Glomerular endothelial cell (primary cell): ENCODE results near the gene CACNG6. TPM values are rescaled to one million over a fixed set of nuclear protein-coding genes. Genes with fewer than 3 reads are reported as not detected.
A peak's percentile ranks its signal among the peaks of the same experiment; 100 is the strongest.
"Not testable (repeated sequence)": the region's sequence is repeated elsewhere in the genome, so short reads cannot be mapped to it uniquely, and the experiment has no call there.

Experiments used
- DNase-seq: peaks from one replicate; pipeline ENCODE4 v3.0.0-alpha.2; 2011; ENCODE audit warnings: low read depth, low spot score; ENCODE audit errors: extremely low read depth
- total RNA-seq: library from RNA; depleted of rRNA; stranded (reverse); fragments of >200 nt; gene quantifications from 2 replicates; pipeline ENCODE4 v1.2.3, GENCODE V29; 2015

The CACNG6 gene
- total RNA-seq, 1 donor from 2014 or later: 3.0 TPM

DNA sequence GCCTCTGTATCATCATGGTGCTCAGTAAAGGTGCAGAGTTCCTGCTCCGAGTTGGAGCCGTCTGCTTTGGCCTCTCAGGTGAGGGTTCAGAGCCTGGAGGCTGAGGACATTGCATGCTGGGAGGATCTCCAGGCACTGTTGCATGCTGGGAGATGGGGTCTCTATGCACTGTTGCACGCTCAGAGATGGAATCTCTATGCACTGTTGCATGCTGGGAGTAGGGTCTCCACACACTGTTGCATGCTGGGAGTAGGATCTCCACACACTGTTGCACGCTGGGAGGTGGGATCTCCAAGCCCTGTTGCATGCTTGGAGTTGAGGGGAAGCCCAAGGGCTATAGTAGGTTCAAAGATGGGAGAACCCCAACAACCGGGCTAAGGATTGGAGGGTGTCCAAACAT lies 8.3 kb downstream of the CACNG6 start:
- DNase-seq: no peak

DNA sequence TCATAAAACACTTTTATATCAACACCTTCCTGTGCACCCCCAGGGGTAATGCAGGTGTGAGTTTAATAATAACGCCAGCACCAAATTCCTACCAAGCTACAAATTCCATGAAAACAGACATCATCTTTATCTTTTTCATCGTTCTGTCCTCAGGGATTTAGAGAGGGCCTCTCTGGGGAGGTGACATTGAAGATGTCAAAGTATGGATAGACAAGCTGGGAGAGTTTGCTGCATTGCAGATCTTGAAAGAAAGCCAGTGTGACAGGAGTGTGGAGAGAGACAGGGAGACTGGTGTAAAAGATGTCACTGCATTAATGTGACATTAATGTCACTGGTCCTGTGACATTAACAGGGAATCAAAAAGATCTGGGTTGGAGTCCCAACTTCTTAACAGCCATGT lies 10.1 kb downstream of the CACNG6 start:
- DNase-seq: no peak

DNA sequence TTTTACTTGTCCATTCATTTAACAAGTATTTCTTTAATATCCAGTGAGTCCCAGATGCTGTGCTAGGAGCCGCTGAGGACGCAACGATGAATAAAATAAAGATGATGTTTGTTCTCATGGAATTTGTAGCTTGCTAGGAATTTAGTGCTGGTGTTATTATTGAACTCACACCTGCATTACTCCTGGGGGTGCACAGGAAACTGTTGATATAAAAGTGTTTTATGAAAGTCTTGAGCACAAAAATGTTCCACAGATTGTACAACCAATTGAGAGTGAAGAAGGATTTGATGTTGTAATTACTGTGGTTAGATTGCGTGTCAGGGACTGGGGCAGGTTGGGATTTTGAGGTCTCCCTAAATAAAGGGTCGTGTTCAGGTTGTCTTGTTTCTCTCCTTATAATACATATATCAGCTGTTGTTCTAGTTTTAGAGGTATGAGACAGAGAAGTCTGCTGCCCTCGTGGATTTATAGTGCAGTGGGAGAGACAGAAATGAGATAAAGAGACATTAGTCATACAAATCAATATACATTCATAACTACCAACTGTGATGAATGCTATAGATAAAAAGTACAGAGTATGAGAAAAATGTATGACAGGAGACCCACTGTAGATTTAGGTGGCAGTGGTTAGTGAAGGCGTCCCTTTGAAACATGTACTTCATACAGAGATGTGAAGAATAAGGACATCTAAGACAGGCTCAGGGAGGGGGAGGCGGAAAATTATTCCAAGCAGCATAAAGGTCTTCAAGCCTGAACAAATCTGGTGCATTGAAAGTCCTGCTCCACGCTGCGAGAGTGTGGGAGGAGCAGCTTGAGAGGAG lies 11.3 kb downstream of the CACNG6 start:
- no peak for DNase-seq

DNA sequence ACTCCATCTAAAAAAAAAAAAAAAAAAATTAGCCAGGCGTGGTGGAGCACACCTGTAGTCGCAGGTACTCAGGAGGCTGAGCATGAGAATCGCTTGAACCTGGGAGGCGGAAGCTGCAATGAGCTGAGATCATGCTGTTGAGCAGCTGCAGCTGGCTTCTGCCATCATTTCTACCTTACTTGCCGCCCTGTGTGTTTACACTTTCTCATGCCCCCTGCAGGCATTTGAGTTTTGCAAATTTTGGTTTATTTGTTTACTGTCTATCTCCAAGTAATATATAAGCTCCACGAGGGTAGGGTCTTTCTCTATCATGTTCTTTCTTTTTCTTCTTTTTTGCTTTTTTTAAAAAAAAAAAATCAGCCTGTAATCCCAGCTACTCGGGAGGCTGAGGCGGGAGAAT lies 18.0 kb downstream of the CACNG6 start:
- DNase-seq: no peak

DNA sequence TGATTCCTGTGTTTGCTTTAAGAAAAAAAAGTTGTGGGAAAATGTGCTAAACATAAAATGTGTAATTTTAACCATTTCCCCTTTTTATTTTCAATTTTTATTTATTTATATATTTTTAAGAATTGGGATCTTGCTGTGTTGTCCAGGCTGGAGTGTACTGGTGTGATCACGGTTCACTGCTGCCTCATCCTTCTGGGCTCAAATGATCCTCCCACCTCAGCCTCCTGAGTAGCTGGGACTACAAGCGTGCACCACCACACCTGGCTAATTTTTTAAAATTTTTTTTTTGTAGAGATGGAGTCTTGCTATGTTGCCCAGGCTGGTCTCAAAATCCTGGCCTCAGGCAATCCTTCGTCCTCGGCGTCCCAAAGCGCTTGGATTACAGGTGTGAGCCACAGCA lies 19.0 kb downstream of the CACNG6 start:
- no peak for DNase-seq

DNA sequence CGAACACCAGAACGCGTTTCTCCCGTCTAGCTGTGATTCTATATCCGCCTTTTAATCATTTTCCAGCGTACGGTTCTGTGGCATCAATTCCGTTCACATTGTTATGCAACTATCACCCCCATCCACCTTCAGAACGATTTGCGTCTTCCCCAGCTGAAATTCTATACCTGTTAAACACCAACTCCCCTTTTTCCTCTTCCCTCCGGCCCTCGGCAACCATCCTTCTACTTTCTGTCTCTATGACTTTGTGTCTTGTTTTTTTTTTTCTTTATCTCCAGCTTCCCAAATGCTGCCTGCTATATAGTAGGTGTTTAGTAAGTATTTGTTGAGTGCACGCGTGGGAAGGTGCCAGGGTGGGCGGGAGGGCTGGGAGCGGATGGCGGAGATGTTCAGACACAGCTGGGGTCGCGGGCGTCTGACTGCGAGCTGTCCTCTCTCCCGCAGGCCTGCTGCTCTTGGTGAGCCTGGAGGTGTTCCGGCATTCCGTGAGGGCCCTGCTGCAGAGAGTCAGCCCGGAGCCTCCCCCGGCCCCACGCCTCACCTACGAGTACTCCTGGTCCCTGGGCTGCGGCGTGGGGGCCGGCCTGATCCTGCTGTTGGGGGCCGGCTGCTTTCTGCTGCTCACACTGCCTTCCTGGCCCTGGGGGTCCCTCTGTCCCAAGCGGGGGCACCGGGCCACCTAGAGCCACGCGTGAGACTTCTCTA lies 20.2 kb downstream of the CACNG6 start:
- no peak for DNase-seq

DNA sequence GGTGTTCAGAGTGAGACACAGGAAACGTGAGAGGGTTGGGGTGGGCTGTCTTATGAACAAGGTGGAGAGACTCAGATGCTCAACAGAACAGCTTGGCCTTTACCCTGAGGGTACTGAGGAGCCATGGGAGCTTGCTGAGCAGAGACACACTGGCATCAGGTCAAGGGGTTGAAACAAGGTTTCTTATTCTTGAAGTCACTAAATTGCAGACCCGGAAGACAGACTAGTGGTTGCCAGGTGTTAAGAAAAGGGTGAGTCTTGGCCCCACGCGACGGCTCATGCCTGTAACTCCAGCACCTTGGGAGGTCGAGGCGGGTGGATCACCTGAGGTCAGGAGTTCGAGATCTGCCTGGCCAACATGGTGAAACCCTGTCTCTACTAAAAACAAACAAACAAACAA lies 22.4 kb downstream of the CACNG6 start:
- DNase-seq: no peak

DNA sequence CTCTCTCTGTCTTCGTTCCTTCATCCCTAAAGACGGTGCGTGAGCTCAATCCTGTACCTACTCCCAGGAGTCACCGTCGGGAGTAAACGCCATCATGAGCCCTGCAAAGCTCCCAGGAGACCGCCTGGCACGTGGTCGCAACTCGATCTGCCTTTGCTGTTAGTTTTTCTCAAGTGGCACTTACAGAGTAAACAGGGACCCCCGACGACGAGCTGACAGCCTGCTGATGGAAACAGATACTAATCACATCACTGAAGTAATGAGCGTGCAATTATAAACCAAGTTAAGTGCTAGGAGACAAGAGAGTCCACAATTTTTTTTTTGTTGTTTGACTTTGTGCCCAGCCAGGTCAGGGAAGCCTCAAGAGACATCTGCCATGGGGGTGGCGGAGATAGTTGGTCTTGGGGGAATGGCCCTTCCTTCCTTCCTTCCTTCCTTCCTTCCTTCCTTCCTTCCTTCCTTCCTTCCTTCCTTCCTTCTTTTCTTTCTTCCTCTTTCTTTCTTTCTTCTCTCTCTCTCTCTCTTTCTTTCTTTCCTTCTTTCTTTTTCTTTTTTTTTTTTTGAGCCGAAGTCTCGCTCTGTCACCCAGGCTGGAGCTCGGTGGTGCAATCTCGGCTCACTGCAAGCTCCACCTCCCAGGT lies 23.6 kb downstream of the CACNG6 start:
- no peak for DNase-seq

DNA sequence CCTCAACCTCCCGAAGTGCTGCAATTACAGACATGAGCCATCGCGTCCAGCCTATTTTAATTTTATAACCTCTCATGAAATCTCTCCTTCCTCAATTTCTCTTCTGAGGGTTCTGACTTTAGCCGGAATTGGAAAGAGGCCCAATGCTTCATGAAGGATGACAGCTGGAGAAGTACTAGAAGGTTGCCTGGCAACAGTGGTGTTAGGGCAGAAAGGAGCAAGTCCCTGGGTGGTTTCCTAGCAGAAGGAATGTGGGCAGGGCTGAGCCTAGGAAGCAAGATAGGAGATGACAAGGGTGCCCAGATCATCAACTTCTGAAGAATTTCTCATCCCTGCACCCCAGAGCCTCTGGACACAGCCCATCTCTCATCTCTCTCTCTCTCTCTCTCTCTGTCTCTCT lies 25.8 kb downstream of the CACNG6 start:
- DNase-seq: no peak

DNA sequence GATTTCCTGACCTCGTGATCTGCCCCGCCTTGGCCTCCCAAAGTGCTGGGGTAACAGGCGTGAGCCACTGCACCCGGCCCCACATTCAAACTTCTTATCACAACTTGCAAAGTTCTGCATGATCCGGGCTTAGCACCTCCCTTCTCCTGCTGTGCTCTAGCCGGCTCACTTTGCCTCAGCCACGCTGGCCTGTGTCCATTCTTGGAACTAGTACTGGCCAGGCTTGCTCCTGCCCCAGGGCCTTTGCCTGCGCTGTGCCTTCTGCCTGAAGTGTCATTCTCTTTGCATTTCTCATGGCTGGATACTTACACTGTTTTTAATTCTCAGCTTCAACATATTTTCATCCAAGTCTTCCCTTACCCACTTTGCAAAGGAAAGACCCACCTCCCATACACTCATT lies 29.9 kb downstream of the CACNG6 start:
- DNase-seq: no peak

DNA sequence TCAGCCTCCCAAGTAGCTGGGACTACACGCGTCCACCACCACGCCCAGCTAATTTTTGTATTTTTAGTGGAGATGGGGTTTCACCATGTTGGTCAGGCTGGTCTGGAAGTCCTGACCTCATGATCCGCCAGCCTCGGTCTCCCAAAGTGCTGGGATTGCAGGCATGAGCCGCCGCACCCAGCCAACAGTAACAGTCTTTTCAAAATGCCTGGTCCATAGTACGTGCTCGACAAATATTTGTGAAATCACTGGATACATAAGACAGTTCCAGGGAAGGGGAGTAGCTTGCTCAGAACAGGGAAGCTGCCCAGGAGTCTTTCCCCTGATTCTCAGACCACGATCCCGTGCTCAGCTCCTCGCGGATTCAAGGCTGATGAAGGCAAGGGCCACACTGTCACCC lies 30.5 kb downstream of the CACNG6 start:
- DNase-seq: no peak

DNA sequence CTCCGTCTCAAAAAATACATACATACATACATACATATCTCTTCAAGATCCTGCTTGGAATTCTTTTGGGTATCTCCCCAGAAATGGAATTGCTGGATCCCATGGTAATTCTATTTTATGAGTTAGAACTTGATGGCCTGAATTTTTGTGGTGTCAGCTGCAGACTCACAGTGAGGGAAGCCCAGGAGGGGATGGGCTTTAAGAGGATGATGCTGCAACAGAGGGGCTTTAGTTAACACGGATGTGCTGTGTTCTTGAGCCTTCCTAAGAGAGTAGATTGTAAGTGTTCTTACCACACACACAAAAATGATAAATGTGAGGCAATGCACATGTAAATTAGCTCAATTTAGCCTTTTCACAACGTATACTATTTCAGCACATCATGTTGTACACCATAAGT lies 31.8 kb downstream of the CACNG6 start:
- no peak for DNase-seq

DNA sequence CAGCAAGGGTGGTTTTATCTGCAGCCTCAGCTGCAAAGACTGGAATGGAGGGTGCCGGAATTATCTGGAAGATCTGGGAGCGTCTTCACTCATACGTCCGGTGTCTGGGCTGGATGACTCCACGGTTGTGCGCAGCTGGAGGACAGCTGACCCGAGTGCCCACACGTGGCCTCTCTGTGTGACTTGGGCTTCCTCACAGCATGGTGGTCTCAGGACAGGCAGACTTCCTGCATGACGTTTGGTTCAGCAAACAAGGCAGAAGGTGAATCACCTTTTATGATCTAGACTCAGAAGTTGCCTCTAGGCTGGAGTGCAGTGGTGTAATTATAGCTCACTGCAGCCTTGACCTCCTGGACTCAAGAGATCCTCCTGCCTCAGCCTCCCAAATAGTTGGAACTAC lies 33.2 kb downstream of the CACNG6 start:
- DNase-seq: no peak

DNA sequence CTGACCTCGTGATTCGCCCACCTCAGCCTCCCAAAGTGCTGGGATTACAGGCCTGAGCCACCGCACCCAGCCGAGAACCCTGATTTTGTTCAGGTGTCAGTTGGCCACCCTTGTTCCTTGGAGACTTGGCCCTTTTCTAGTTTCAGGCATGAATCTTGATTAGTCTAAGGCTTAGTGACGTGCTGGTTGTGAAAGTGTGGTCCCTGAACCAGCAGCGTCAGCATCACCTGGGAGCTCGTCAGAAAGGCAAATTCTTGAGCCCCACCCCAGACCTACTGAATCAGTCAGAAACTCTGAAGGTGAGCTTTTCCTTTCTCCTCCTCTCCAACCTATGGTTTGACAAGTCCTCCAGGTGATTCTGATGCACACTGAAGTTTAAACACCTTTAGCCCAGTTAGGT lies 35.2 kb downstream of the CACNG6 start:
- DNase-seq: no peak

DNA sequence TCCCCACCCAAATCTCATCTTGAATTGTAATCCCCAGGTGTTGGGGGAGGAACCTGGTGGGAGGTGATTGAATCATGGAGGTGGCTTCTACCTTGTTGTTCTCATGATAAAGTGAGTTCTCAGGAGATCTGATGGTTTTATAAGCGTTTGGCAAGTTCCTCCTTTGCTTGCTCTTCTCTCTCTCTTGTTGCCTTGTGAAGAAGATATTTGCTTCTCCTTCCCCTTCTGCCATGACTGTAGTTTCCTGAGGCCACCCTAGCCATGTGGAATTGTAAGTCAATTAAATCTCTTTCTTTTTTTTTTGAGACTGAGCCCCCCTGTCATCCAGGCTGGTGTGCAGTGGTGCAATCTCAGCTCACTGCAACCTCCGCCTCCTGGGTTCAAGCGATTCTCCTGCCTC lies 37.9 kb downstream of the CACNG6 start:
- DNase-seq: no peak

DNA sequence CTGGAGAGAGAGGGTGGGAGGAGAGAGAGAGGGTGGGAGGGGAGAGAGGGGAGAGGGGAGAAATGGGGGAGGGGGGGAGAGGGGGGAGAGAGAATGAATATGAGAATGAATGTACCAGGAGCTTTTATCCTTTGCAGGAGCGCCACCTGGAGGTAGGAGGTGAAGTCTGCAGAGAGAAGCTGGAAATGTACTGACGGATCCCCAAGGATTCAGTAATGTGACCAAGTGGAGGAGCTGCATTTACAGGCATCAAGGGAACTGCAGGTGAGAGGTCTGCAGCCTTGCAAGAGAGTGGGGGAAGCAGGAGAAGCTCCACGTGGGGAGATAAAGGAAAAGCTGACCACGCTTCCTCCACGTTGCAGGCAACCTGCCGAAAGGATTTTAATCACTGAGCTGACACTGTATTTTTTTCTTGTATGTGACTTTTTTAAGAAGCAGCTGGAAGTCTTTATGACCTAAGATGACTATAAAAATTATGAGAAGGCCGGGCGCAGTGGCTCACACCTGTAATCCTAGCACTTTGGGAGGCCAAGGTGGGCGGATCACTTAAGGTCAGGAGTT lies 38.6 kb downstream of the CACNG6 start:
- DNase-seq: no peak

DNA sequence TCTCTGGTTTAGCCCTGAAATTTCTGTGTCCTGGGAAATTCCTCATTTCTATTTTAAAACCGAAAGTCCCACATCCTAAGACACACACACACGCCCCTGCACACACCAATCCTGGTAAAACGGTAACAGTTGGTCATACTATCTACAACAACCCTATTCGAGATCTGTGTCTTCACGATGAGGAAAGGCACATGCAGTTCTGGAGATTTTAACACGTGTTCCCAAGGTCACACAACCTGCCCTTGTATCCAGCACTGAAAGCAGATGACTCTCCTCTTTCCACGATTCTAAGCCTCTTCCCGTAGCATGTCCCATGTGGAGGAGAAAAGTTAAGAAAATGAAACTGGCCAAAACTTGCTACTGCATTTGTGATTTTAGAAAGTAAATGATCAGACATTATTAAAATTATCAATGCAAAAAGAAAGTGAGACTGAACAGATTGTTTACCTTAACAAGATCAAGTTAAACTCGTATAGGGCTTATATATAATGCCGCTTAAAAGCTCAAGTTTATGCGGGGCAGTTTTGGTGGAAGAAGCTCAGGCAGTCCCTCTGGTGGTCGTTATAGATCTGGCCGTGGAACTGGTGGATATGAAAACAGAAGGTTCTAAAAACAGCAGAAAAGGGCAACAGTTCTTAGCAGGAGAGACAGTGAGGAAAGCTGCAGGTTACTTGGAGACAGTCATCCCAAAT lies 39.6 kb downstream of the CACNG6 start:
- DNase-seq: no peak

DNA sequence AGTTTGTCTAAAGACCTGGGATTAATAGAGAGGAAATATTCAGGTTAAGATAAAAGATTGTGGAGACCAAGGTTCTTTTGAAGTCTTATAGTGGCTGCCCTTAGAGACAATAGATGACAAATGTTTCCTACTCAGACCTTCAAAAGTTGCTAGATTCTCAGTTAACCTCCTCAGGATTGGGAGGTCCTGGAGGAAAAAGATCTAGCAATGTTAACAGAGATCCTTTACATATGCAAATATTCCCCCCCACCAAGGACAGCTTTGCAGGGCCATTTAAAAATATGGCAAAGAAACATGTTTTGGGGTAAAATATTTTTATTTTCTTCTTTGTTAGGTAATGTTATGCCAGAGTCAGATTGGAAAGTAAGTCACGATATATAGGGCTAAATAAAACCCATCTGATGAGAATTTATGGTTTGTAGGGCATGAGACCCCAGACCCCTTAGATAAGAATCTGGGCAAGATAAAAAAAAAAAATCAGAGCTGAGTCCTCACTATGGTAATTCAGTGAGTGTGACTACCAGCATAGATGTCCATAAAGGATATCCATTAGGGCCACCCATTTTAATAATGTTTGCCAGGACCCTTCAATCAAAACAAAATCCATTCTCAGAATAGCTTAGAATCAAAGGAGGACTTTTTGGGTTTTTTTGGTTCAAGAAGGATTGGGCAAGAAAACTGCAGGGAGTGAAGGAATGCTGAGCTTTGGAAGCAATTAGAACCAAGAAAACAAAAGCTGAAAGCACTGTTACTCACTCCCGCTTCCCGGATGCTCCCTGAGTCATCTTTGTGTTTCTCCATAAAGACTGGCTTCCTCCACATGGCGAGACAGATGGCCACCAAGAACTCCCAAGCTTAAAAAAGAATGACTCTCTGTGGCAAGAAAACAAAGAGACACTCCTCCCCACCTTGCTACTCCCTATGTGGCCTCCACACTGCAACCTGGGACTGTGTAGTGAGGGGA lies 44.1 kb downstream of the CACNG6 start:
- peak; percentile 71 for DNase-seq

DNA sequence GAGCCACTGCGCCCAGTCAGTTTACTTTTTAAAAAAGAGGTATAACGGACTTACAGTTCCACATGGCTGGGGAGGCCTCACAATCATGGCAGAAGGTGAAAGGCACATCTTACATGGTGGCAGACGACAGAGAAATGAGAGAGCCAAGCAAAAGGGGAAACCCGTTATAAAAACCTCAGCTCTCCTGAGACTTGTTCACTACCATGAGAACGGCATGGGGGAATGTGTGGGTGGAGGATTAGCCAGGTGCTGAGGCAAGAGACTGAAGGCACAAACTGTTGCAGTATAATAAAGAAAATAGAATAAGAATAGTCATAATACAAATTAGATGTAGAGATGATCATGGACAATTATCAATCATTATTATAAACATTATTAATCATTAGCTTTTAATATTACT lies 45.1 kb downstream of the CACNG6 start:
- not testable (repeated sequence) for DNase-seq

DNA sequence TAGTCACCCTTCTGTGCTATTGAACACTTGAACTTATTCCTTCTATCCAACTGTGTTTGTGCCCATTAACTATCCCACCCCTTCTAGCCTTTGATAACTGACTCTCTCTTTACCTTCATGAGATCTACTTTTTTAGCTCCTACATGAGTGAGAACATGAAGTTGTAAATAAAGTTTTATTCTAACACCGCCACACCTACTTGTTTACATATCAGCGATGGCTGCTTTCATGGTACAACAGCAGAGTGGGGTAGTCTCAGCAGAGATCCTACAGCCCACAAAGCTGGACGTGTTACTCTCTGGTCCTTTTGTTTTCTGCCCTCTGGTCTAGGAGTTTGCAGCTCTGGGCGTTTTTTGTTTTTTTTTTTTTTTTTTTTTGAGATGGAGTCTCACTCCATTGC lies 48.6 kb downstream of the CACNG6 start:
- DNase-seq: no peak
